Epidermal melanocyte (primary cell): Measurements from ENCODE around the gene ATP6V0D1.

Experiments
- DNase-seq: peaks from one replicate; pipeline ENCODE4 v3.0.0; 2011; ENCODE audit warnings: low spot score; ENCODE audit not compliant: insufficient read length

ATP6V0D1 gene

DNA sequence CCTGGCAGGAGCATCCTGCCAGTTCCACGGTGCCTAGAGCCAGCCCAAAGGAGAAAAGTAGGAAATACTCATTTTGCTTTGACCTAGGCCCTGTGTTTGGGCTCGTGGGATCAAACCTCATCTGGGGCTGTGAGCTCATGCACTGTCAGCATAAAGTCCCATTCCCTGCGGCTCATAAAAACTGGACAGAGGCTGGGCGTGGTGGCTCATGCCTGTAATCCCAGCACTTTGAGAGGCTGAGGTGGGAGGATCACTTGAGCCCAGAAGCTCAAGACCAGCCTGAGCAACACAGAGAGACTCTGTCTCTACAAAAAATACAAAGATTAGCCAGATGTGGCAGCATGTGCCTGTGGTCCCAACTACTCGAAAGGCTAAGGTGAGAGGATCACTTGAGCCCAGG lies 17.9 kb downstream of the ATP6V0D1 start:
- DNase-seq, result no peak

DNA sequence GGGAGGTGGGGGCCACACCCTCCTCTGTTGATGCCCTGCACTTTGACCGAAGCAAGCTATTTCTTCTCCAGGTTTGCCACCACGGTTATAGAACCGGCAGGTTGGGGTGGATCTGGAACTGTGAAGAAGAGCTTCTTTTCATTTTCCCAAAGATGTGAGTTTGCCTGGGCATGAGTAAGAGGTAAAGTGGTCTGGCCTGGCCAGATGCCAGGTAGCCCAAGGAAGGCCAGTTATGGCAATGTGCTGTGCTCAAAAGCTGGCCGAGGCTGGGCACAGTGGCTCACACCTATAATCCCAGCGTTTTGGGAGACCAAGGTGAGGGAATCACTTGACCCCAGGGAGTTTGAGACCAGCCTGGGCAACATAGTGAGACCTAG lies 18.7 kb downstream of the ATP6V0D1 start:
- DNase-seq, result no peak

DNA sequence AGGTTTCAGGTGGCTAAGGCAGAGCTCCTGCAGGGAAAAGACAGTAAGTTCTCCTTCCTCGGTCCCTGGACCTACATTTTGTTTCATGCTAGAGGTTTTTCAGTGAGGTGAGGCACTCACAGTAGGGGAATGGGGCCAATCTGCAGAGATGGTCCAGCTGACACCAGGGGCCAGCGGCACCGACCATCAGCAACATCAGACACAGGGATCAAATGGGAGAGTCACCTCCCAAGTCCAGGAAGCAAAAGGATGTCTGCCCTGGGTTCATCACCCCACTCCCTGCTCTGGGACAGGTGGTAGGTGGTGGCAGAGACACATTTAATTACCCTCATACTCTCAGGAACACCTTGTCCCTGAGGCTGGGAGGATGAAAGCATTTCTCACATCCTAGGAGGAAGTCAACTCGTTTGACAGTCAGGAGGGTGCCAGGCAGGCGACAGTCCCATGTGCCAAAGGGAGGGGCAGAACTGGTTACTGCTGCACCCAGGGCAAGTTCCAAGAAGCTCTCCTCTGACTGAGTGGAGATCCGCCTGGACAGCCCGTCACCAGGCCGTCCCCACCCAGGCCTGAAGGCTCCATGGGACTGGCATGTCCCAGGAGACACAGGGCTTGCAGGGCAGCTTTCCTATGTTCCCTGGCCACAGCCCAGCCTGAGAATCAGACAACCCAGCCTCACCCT lies 19.2 kb downstream of the ATP6V0D1 start:
- no peak for DNase-seq

DNA sequence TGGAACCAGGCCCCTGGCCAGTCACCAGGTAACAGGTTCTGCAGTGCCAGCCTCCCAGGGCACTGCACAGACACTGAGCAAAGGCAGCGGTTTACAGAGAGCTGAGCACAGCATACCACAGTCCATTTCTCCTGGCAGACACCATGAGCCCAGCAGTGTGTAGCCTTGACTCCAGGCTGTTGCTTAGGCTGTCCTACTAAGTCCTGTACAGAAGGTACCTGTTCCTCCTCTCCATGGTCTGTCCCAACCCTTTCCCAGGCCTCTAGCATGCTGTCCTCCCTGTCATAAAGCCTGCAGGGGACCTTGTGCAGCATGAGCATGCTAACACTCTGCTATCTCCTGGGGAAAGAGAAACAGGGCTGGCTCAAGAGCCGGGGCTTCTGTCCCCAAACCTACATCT lies 20.0 kb downstream of the ATP6V0D1 start:
- DNase-seq, result no peak

DNA sequence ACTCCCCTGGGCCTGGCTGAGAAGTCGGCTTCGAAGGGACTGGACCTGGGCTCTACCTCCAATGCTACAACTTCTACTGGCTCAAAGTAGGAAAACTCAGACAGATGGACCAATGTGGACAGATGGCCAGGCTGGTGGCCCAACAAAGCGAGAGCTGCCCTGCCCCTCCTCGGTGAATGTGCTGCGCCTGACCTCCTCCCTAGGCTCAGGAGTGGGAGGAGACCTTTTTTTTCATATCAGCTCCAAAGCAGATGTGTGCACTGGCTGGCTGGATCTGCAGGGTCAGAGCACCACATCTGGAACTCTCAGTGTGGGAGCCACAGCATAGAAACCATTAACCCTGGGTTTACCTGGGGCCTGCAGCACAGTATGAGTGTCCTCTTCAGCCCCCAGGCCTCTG lies 20.8 kb downstream of the ATP6V0D1 start:
- no peak for DNase-seq

DNA sequence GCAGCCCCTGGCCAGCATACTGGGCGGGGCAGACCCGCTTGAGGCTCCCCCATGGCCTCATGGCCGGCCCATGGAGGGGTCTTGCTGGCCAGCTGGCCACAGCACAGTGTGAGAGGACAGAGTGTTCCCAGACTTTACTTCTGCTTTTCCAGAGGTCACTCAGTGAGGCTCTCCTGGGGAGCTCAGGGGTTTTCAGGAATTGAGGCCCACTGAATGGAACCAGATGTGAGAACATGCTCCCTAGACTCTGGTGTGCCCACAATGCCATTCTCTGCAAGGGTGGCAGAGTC lies 21.2 kb downstream of the ATP6V0D1 start:
- DNase-seq, result no peak

DNA sequence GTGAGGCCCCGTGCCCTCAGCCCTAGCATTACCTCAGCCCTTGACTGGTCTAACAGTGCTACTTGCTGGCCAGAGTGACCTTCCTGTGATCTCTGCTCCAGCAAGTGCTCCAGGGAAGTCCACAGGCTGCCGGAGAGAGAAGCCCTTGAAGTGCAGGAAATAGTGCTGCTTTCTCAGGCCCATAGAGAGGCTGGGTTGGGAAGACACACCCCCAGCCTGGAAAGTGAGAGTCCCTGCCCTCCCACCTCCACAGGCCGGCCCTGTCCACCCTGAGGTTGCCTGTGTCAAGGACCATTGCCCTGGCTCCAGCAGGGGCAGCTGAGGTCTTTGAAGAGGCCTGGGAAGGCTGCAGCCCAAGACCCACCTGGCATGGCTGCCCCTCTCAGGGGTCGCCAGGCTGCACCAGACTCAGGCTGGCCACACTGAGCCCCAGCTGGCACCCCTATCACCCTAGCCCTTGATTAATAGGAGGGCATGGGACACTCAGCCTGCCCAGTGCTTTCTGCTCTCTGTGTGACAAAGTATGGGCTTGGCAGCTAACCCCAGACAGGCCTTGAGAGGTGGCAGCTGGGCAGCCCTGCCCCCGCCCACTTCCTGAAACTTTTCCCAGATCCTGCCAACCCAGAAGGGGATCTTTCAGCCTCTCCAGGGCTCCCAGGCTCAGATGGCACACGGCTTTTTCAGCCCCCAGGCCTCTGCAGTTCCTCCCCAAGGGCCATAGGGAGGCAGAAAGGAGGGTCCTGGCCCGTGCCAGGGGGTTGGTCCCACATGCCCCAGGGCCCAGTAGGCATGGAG lies 21.7 kb downstream of the ATP6V0D1 start:
- DNase-seq, result peak; percentile 80

DNA sequence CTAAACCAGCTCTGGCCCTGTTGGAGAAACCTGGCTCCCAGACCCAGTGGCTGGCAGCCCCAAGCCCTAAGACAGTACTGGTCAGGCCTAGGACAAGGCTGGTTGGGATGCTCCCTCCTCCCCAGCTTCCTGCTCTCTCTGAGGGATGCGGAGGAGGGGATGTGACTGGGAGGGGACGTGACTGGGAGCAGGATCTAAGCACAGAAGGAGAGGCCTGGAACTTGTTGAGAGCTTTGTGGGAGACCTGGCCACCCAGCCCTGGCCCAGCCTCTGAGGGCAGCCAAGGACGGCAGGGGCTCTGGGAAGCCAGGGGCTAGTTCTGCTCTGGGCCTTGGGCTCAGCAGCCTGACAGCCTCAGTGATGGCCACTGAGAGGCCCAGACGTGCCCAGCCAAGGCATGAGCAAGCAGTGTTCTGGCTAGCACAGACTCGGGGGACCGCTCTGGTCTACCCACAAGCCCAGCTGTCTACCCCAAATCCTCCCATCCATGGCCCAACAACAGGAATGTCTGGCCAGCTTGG lies 22.8 kb downstream of the ATP6V0D1 start:
- DNase-seq, result no peak

DNA sequence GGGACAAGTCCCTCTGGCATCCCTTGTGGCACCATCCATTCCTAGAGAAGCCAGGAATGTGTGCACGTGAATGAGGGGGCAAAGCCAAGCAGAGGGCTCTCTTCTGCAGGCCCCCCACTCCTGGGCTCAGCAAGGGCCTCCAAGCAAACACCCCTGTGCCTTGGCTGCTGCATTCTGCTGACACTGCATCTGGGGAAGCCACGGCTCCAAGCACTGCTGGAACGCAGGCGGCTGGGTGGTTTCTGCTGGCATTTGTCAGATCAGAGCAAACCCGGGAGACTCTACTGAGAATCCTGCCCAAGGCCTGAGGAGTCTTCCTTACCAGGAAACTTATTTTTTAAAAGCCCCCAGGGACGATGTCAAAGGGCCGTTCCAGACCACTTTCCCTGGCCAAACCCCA lies 23.3 kb downstream of the ATP6V0D1 start:
- DNase-seq, result no peak

DNA sequence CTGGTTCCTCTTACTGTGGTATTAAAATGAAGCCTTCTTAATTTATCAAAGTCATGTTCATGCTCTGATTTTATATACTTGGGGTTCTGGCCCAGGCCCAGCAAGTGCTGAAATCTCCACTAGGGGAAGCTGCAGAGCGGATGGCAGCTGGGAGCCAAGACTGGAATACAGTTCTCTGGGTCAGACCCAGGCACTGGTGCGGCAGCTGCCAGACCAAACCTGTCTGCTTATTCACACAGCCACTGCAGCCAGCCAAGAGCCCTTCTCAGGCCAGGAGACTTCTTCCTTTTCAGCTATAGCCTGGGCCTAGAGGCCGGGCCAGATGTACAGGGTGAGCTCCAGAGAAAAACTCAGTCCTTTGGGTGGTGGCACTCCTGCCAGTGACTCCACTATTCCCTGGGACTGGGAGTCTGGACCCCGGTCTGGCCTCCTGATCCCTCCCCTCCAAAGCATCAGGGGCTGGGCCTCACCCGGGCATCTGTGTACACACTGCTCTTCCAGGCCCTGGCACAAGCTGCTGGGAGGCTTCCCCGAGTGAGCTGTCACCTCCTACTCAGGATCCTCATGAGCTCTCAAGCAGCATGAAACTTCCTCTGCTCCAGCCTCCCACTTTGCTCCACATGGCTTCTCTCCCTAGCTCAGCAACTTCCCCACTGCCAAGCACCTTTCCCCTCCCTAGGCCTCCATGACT lies 24.4 kb downstream of the ATP6V0D1 start:
- DNase-seq, result no peak

DNA sequence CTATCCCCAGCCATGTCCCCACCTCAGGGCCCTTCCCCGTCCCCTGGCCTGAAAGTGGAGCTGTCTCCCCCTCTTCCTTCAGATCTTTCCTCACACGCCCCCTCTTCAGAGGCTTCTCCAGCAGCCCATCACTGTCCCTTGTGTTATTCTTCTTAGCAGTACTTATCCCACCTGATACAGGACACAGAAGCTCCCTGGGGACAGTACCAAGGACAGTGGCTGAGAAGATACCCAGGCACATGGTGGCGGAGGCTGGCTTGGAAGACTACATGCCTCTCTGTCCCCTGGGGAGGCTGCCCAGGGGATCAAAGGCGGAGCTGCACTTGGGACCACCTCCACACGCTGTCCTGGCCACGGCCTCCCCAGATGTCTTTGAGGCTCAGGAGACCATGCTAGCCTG lies 26.1 kb downstream of the ATP6V0D1 start:
- DNase-seq, result no peak

DNA sequence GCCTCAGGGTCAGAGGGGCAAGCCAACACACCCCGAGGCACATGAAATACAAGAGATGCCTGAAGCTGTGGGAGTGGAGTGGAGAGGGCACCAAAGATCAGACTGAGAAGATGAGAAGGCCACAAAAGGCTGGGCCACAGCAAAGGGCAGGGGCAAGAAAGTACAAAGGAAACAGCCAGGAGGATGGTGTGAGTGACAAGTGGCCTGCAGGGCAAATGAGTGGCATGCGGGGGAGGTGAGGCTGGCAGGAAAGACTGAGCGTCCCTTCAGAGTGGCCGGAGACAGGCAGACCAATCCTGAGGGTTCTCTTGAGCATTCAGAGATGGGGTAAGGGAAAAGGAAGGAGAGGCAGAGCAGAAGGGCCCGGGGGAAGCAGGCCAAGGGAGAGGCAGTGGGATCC lies 26.9 kb downstream of the ATP6V0D1 start:
- no peak for DNase-seq

DNA sequence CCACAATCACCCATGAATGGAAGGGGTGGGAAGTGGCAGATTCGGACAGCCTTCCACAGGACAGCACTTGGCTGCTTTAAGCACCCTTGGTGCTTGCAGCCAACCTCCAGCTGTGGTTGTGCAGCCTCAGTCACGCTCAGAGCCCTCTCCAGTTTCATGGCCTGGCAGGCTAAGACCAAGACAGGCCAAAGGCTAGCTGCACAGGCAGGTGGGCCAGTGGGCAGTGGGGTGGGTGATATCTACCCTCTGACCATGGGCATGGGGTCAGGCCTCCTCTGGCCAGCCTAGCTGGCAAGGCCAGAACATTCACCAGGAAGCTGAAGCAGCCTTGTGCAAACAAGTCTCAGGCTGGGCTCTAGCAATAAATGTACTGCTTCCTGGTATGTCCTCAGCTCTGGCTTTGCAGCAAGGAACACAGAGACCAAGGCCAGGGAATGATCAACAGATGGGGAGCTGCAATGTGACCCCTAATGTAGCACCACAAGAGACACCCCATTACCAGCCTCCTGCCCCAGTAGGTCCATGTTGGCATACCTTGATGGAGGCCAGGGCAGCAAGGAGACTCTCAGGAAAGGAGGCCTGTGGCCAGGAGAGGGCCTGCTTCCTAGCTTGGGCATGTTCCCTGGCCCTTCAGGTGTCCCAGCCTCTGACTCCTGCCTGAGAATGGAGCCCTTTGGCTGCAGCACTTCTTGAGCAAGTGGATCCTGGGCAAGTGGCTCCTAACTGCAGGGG lies 29.1 kb downstream of the ATP6V0D1 start:
- DNase-seq, result no peak

DNA sequence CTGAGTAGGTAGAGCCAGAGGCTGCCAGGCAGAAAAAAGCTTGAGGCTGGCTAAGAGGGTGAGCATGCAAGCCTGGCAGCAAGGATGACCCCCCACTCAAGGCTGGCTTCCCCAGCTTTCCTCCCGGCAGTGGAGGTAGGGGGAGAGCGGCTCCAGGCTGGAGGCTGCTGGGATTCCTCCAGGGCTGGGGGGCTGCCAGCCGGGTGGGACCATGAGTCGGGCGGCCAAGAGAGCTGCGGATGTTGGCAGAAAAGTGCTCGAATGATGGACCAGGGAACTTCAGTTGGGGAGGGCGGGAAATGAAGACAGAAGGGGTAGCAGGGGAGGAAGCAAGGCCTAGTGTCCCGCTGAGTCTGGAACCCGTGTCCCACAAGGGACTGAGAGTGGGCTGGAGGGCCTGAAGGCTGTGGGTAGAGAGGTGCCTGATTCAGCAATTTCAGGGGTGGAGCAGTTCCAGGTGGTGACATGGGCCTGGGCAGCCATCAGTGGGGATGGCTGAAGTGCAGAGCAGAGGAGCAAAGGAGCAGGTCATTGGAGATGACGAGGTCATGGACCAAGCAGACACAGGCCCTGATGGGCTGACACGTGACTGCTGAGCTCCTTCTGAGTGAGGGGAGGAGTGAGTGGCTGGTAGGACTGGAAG lies 29.8 kb downstream of the ATP6V0D1 start:
- no peak for DNase-seq

DNA sequence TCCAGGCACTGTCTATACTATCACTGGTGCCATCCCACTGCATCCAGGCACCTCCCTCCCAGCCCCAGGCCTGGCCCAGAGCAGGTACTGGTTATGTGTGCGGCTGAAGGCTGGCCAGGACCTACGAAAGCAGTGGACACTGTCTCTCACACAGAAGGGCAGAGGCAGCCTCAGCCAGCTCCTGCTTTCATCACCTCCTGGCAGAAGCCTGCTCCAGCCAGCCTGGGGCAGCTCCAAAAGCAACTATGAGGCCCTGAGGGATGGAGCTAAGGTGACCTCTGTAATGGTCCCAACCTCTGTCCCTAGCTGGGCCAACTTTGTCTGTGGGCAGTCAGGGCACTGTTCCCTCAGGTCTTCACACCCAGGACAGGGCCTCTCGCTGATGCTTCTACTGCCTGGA lies 31.2 kb downstream of the ATP6V0D1 start:
- no peak for DNase-seq

DNA sequence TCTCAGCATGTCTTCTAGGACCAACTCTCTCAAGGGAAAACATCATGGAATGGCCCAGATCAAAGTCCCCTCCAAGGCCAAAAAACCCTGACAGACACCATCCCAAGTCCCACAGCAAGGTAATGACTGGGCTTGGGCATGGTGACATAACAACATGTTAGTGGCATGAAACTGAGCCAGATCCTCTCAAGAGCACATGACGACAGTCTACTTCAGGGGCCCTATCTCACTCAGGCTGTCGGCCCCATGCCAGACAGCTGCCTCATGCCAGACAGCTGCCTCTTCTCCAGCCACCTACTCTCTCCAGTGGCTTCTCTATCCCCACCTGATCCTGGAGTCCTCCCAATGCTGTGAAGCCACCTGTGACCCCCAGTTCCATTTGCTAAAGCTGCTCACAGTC lies 31.6 kb downstream of the ATP6V0D1 start:
- no peak for DNase-seq

DNA sequence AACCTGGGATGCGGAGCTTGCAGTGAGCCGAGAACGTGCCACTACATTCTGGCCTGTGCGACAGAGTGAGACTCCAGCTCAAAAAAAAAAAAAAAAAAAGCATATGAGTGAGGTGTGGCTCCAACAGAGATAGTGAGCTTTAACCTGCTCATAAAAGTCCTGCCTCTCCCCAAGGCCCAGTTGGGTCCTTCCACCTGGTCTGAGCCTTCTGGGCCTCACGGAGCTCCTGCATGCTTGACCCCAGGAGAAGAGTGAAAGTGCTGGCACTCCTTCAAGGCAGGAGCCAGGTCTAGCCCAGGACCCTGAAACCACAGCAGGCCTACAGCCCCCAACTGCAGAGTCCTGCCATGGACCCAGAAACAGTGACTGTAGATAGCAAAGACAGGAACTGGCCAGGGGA lies 32.4 kb downstream of the ATP6V0D1 start:
- no peak for DNase-seq

DNA sequence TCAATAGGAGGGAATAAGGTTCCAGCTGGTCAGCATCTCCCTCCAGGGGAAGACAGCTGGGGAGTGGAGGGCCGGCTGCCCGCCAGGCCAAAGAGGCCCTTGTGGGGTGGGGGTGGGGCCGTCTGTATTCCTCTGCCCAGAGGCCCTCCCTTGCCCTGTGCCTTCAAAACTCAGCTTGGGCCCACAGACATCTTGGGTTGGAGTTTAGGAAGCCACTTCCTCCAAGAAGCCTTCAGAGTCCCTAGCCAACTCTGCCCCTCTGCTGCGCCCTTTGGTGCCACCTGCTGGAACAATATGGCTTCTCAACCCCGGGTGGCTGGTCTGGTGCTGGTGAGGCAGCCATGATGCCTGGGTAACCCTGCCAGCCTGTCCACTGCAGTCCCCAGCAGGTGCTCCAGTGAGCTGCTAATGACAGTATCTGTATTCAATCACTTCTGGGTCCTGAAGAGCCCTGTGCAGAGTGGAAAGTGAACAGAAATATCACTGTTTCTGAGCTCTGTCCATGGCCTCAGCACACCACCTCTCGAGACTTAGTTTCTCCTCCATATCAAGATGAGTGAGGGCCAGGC lies 33.4 kb downstream of the ATP6V0D1 start:
- DNase-seq, result peak; percentile 73

DNA sequence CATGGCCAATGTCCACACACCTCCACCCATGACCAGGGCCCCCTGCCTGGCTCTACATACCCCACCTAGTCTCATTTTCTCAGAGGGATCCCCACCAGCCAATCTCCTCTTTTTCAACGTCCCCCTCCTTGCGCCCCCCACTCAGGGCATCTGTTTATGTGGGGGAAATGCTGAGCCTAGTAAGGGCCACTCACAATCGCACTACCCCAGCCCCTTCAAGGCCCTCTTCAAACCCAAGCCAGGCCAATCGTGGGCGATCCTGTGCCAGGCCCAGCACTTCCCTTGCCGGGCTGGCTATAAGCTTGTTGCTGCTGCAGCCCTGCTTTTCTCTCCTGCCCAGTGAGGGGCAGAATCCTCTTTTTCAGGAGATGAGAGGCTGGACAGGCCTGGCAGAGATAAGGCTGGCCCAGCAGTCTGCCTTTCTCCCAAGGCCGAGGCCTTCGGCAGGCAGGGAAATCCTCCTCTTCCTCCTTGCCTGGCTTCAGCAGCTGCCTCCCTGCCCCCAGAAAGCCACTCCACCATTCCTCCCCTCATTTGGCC lies 33.9 kb downstream of the ATP6V0D1 start:
- DNase-seq, result no peak
